ENCODE data around the gene BCL2L2.
"Not testable (repeated sequence)": the region's sequence is repeated elsewhere in the genome, so short reads cannot be mapped to it uniquely, and the experiment has no call there.

The BCL2L2 gene

DNA sequence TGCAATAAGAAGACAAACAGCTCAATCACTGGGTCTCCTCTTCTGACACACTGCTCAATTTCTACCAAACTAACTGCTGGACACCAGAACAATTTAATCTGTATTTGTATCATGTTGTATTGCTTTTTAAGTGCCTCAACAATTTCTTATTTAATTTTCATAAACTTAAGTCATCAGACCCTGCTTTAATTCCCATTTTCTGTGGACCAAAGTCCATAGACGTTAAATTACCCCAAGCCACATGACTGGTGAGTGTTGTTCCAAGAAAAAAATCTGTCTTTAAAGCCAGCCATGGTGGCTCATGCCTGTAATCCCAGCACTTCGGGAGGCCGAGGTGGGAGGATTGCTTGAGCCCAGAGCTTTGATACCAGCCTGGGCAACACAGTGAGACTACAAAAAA lies 29.4 kb upstream of the BCL2L2 start:
- ChIA-PET CTCF (interaction anchor here (0.9 to 4.1 kb wide), 5 partner anchors 10 to 80 kb away, joined by 3 to 23 read pairs (median 7); partner anchors contain the start of gene HOMEZ), POLR2A (no interaction called here)
- H3K4me3 ChIP-seq (ENCODE audit: low read depth, low read length) = no peak overlapping the region
- TF ChIP-seq, protein P1, sequence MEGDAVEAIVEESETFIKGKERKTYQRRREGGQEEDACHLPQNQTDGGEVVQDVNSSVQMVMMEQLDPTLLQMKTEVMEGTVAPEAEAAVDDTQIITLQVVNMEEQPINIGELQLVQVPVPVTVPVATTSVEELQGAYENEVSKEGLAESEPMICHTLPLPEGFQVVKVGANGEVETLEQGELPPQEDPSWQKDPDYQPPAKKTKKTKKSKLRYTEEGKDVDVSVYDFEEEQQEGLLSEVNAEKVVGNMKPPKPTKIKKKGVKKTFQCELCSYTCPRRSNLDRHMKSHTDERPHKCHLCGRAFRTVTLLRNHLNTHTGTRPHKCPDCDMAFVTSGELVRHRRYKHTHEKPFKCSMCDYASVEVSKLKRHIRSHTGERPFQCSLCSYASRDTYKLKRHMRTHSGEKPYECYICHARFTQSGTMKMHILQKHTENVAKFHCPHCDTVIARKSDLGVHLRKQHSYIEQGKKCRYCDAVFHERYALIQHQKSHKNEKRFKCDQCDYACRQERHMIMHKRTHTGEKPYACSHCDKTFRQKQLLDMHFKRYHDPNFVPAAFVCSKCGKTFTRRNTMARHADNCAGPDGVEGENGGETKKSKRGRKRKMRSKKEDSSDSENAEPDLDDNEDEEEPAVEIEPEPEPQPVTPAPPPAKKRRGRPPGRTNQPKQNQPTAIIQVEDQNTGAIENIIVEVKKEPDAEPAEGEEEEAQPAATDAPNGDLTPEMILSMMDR (IDR thresholded peaks at IDR 0.05; ENCODE audit: insufficient read depth, low read length, missing control alignments) = no peak
- no peak for DNase-seq (ENCODE audit: low read depth, low spot score)

DNA sequence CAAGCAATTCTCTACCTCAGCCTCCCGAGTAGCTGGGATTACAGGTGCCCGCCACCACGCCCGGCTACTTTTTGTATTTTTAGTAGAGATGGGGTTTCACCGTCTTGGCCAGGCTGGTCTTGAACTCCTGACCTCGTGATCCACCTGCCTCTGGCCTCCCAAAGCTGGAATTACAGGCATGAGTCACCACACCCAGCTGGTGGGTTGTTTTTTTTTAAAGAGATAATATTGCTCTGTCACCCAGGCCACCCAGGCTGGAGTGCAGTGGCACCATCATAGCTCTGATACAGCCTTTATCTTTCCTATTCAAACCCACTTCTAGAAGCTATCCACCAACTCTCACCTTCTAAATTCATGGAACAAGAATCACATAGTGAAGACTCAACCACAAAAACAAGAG lies 28.7 kb upstream of the BCL2L2 start:
- H3K4me3 ChIP-seq (ENCODE audit: low read depth, low read length); POLR2A ChIA-PET; DNase-seq (ENCODE audit: low read depth, low spot score): not testable (repeated sequence)
- CTCF ChIA-PET = interaction anchor here (0.9 to 4.1 kb wide), 4 partner anchors 9 to 80 kb away, joined by 3 to 23 read pairs (median 5); partner anchors contain the start of gene HOMEZ

DNA sequence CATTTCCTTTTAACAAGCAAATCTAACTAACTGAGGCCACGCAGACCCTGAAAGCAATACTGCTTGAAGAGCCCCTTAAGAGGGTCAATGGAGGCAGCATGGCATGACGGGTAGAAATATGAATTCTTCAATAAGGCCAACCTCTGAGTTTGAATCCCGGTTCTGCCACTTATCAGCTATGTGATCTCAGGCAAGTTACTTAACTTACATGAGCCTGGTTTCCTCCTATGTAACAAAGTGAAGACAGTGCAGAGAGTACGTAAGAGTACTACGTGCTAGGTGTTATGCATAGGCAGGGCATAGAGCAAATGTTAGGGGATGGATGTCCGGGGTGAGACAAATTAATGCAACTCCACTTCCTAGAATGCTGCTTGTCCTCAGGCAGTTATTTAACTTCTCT lies 25.4 kb upstream of the BCL2L2 start:
- POLR2A ChIA-PET = no interaction called here
- H3K4me3 ChIP-seq (ENCODE audit: low read depth, low read length) = no peak overlapping the region
- DNase-seq (ENCODE audit: low read depth, low spot score) = no peak
- CTCF ChIA-PET = interaction anchor here (0.9 to 19.3 kb wide), 2 partner anchors 9 to 21 kb away, joined by 3 to 300 read pairs; partner anchors contain the start of genes BCL2L2 and PPP1R3E
- TF ChIP-seq, protein P1 (IDR thresholded peaks at IDR 0.05; ENCODE audit: insufficient read depth, low read length, missing control alignments) = no peak

DNA sequence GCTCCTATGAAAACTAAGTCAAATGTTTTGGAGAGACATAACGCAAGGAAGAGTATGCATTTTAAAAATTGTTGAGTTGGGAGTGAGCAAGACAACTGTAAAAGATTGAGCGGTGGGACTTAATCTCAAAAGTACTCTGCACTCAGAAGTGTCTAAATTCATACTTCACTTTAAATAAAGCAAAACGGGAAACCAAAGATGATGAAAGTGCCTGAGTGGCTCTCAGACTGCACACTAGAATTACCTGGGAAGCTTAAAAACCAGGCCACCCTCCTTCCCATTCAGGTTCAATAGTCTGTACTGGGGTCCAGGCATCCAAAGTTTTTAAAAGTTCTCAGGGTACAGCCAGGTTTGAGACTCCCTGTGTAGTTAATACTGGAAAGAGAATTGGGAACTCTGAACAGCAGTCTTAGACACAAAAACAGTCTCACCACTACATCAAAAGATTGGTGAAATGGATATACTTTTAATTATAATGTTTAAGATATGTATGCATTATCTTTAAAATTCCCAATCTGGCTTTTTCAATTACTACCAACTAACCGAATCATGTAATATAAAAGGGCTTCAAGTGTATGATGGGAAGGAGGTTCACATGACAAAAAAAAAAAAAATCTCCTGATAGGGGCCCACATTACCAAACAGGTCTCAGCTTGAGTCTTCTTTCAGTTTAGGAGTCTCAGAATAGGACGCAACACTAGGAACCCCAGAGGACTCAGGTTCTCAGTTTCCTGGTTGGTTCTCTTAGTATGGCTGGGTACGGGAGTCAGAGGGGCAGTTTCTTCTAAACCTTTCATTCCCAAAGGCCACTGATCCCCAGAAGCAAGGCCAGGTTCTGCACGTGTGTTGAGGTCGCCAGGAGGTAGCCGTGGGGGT lies 21.7 kb upstream of the BCL2L2 start:
- H3K4me3 ChIP-seq (ENCODE audit: low read depth, low read length) = peak overlapping the region; percentile 83
- POLR2A ChIA-PET = interaction anchor here (1.6 to 2.5 kb wide), 3 partner anchors 17 to 36 kb away, joined by 4 to 16 read pairs (median 9); partner anchors contain the start of genes BCL2L2, PABPN1 and PPP1R3E
- no peak for DNase-seq (ENCODE audit: low read depth, low spot score)
- TF ChIP-seq, protein P1 (IDR thresholded peaks at IDR 0.05; ENCODE audit: insufficient read depth, low read length, missing control alignments) = no peak
- CTCF ChIA-PET = interaction anchor here (1.4 to 19.3 kb wide), 3 partner anchors 9 to 36 kb away, joined by 3 to 300 read pairs (median 23); partner anchors contain the start of genes BCL2L2 and PPP1R3E

DNA sequence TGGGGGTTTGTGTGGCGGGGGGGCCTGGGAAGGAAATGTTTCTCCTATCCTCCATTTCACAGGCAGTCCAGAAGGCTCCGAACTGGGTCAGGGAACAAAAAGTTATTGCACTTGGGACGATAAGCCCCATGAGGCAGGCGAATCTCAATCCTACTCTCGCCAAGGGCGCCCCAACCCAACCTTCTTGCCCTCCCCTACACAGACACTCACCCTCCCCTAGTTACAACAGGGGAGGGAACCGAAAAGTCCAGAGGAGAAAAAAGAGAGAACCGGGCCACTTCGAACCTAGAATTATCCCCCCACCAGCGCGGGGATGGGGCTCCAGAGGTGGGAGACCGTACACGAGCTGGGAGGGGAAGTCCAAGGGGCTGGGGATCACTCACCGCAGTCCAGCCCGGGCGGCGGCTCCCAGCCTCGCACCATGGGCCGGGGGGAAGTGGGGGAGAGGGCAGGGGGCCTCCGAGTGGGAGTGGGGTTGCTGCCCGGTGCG lies 21.1 kb upstream of the BCL2L2 start:
- H3K4me3 ChIP-seq (ENCODE audit: low read depth, low read length) = peak overlapping the region; percentile 83
- no peak for DNase-seq (ENCODE audit: low read depth, low spot score)
- CTCF ChIA-PET = interaction anchor here (1.4 to 19.3 kb wide), 3 partner anchors 10 to 36 kb away, joined by 3 to 300 read pairs (median 23); partner anchors contain the start of genes BCL2L2 and PPP1R3E
- TF ChIP-seq, protein P1 (IDR thresholded peaks at IDR 0.05; ENCODE audit: insufficient read depth, low read length, missing control alignments) = no peak
- POLR2A ChIA-PET = interaction anchor here (1.6 to 2.5 kb wide), 3 partner anchors 17 to 36 kb away, joined by 4 to 16 read pairs (median 9); partner anchors contain the start of genes BCL2L2, PABPN1 and PPP1R3E

DNA sequence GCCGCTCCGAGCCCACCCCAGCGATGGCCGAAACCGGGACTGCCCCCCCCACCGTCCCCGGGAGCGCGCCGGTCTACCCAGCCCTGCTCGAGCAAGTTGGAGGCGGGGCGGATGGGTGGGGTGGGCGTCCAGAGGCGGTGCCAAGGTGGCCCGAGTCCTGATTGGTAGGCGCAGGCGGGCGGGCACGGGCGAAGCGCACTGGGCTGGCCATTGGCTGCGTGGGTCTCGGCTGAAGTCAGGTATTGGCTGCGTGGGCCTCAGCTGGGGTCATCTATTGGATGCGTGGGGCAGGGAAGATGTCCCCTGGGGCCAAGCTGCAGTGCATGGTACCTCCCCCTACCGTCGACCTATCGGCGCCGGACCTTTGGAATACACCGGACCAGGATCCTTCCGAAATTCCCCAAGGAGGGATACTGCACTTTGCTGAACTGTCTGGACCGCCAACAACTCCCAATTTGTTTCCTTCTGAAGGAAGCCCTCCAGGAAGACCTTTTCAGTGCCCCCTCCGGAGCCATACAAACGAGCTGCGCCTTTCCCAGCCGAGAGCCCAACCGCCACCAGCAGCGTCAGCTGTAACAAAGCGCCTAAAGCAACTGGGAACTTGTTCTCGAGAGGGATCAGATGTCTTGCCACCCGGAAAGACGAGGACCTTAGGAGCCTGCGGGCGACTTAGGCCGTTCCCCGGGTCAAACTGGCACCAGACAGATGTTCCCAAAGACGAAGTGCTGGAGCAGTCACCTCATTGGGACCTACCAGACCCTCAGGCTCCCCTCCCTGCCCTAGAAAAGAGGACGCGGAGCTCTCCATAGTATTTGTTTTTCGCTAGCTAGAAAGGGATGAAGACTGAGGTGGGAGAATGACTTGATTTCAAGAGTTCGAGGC lies 20.4 kb upstream of the BCL2L2 start, which contains the start of gene HOMEZ:
HOMEZ (minus strand) TSS at position 113 of the 882 bp plus-strand sequence. CDS start 180 bp downstream, outside the sequence.
- TF ChIP-seq, protein P1 (IDR thresholded peaks at IDR 0.05; ENCODE audit: insufficient read depth, low read length, missing control alignments) = peak; percentile 23

More for the DNA sequence above, 20.4 kb upstream of the BCL2L2 start, which contains the start of gene HOMEZ:
- H3K4me3 ChIP-seq (ENCODE audit: low read depth, low read length) = peak within 1 kb of the TSS; percentile 83
- ChIA-PET POLR2A (interaction anchor here (1.1 to 2.5 kb wide), 4 partner anchors 11 to 35 kb away, joined by 4 to 16 read pairs (median 6); partner anchors contain the start of genes BCL2L2, PABPN1 and PPP1R3E), CTCF (interaction anchor here (0.8 to 19.3 kb wide), 6 partner anchors 10 to 192 kb away, joined by 3 to 300 read pairs (median 4); partner anchors contain the start of genes BCL2L2 and PPP1R3E)
- peak; percentile 81 for DNase-seq (ENCODE audit: low read depth, low spot score)
